Hepatocyte (in vitro differentiated cells): ENCODE results near the gene AMMECR1.

Source experiments
- CTCF ChIP-seq: fragments of 200-600 bp; sonication (generic); IDR thresholded peaks from 2 replicates; pipeline ENCODE4 v1.5.1; 2016; ENCODE audit warnings: antibody characterized with exemption, mild to moderate bottlenecking; ENCODE audit not compliant: poor library complexity
- EZH2 ChIP-seq: fragments of 200-600 bp; sonication (generic); IDR thresholded peaks from 2 replicates; pipeline ENCODE4 v1.6.1; 2016; ENCODE audit warnings: antibody characterized with exemption, mild to moderate bottlenecking, borderline replicate concordance
- EZH2phosphoT487 ChIP-seq: fragments of 200-600 bp; sonication (generic); IDR thresholded peaks from one replicate; pipeline ENCODE4 v1.6.1; 2018; ENCODE audit warnings: antibody characterized with exemption, mild to moderate bottlenecking, low read depth, moderate library complexity; ENCODE audit not compliant: unreplicated experiment, severe bottlenecking

DNA sequence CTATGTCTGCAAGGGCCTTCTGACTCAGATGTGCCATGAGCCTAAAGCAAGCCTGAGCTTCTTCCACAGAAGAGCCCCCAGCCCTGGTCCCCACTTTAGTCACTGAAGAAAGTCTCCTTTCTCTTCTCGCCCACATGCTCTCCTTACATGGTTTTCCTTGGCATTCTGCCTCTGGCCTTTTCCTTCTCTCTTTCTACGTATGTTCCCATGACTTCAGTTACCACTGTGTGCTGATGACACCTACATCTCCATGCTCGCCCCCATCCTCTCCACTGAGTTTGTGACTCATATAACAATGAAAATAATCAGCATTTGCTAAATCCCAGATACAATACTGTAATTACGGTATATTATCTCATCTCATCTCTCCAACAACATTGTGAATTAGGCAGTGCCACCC, 149.3 kb downstream of the AMMECR1 start:
- TF ChIP-seq CTCF (no peak), EZH2phosphoT487 (no peak), EZH2 (no peak)
